Measurements from ENCODE around the gene NECAP2. TPM values are rescaled to one million over a fixed set of nuclear protein-coding genes. Genes with fewer than 3 reads are reported as not detected.

NECAP2 gene
- total and polyA plus RNA-seq, 4 donors = 21.8 to 41.8 (median 26.2) TPM

DNA sequence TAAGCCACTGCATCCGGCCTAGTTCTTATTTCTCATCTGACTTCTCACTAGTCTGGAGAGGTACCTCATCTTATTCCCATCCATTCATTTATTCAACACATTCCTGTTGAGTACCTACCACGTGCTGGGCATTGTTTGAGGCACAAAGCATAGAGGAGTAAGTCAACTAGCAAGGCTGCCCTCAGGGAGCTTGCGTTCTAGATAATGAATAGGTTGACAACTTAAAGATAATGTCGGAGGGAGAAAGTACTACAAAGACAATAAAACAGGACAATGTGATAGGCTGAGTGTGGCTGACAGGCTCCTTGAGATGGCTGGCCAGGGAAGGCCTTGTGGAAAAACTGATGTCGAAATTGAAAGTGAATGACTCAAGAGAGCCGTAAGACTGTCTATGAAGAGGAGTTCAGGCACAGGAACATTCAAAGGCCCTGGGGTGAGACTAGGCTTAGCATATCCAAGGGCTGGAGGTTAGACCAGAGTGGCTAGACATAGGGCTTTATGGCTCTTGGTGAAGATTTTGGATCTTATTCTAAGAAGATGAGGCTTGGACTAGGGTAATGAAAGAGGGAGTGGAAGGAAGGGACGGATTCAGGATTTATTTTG is 21.6 kb upstream of the NECAP2 start:
- TF ChIP-seq EGR1 (IDR thresholded peaks at IDR 0.05; ENCODE audit: low read depth in 2 of 2) (no peak), SP1 (IDR thresholded peaks at IDR 0.05) (no peak), GABPA (IDR thresholded peaks at IDR 0.05 in 1 of 2, conservative IDR thresholded peaks at IDR 0.05 in 1 of 2) (no peak), HNF4A (conservative IDR thresholded peaks at IDR 0.05) (no peak), RAD21 (IDR thresholded peaks at IDR 0.05) (no peak), TAF1 (conservative IDR thresholded peaks at IDR 0.05) (no peak), FOXA1 (IDR thresholded peaks at IDR 0.05) (no peak), FOXA2 (IDR thresholded peaks at IDR 0.05) (no peak), RXRA (IDR thresholded peaks at IDR 0.05) (no peak), YY1 (IDR thresholded peaks at IDR 0.05) (no peak), HNF4G (IDR thresholded peaks at IDR 0.05) (no peak)
- TF ChIP-seq, protein P1, sequence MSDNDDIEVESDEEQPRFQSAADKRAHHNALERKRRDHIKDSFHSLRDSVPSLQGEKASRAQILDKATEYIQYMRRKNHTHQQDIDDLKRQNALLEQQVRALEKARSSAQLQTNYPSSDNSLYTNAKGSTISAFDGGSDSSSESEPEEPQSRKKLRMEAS (IDR thresholded peaks at IDR 0.05) = no peak
- TF ChIP-seq, protein P2, sequence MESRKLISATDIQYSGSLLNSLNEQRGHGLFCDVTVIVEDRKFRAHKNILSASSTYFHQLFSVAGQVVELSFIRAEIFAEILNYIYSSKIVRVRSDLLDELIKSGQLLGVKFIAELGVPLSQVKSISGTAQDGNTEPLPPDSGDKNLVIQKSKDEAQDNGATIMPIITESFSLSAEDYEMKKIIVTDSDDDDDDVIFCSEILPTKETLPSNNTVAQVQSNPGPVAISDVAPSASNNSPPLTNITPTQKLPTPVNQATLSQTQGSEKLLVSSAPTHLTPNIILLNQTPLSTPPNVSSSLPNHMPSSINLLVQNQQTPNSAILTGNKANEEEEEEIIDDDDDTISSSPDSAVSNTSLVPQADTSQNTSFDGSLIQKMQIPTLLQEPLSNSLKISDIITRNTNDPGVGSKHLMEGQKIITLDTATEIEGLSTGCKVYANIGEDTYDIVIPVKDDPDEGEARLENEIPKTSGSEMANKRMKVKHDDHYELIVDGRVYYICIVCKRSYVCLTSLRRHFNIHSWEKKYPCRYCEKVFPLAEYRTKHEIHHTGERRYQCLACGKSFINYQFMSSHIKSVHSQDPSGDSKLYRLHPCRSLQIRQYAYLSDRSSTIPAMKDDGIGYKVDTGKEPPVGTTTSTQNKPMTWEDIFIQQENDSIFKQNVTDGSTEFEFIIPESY (IDR thresholded peaks at IDR 0.05) = no peak
- no peaks in the 10 kb centered on the region for H3K4me1 ChIP-seq (ENCODE audit: control insufficient read depth in 4 of 4, insufficient read depth in 4 of 4, low read length in 3 of 4)
- H3K9ac ChIP-seq (ENCODE audit: low read depth in 1 of 2, low read length in 2 of 2) = no peak overlapping the region
- H3K9me3 ChIP-seq (ENCODE audit: control insufficient read depth in 4 of 4, low read length in 3 of 4) = no peaks in the 10 kb centered on the region
- H3K27me3 ChIP-seq (ENCODE audit: control insufficient read depth in 4 of 4, insufficient read depth in 4 of 4, low read length in 3 of 4) = no peaks in the 10 kb centered on the region
- H3K36me3 ChIP-seq (ENCODE audit: control insufficient read depth in 4 of 4, insufficient read depth in 3 of 4, low read depth in 1 of 4, low read length in 3 of 4) = no peaks in the 10 kb centered on the region
- 94% methylated on average over 7 of the region's 7 CpGs for WGBS
- H3K4me3 ChIP-seq (ENCODE audit: low read depth in 1 of 3, low read length in 3 of 3) = no peak overlapping the region
- no peak for DNase-seq (ENCODE audit: low spot score)
- no peak overlapping the region for H3K27ac ChIP-seq (ENCODE audit: low read depth in 1 of 2, low read length in 2 of 2)

DNA sequence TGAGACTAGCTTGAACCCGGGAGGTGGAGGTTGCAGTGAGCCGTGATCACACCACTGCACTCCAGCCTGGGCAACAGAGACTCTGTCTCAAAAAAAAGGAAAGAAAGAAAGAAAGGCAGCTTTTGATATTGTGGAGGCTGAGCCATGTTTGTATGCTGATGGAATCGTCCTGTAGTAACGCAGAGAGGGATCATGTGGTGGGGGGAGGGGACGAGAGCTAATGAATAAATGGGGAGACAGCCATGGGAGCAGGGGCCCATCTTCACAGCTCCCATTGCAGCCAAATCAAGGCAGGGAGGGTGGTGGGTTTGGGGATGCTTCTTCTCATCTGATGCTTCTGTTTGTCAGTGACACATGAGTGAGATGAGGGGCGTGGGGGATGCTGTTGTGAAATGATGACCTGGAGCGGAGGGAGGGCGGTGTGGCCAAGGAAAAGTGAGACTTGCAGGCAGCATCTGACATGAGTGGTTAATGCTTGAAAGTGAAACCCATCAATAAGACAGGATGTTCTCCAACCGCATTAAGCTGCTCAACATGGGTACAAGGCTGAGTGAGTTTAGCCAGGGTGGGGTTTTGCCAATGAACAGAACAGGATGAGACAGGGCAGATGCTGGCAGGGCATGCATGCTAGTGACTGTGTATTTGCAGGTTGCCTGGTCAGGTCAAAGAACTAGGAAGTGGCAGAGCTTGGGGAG is 20.0 kb upstream of the NECAP2 start:
- Histone ChIP-seq H3K27ac (ENCODE audit: low read depth in 1 of 2, low read length in 2 of 2) (no peak overlapping the region), H3K9ac (ENCODE audit: low read depth in 1 of 2, low read length in 2 of 2) (no peak overlapping the region), H3K9me3 (ENCODE audit: control insufficient read depth in 4 of 4, low read length in 3 of 4) (no peaks in the 10 kb centered on the region), H3K27me3 (ENCODE audit: control insufficient read depth in 4 of 4, insufficient read depth in 4 of 4, low read length in 3 of 4) (no peaks in the 10 kb centered on the region), H3K4me3 (ENCODE audit: low read depth in 1 of 3, low read length in 3 of 3) (no peak overlapping the region), H3K36me3 (ENCODE audit: control insufficient read depth in 4 of 4, insufficient read depth in 3 of 4, low read depth in 1 of 4, low read length in 3 of 4) (no peaks in the 10 kb centered on the region), H3K4me1 (ENCODE audit: control insufficient read depth in 4 of 4, insufficient read depth in 4 of 4, low read length in 3 of 4) (peaks cover 0 to 5% (median 0%) of the 10 kb centered on the region in 4 donors)
- TF ChIP-seq, protein P2 (IDR thresholded peaks at IDR 0.05) = no peak
- TF ChIP-seq JUND (IDR thresholded peaks at IDR 0.05) (no peak), YY1 (IDR thresholded peaks at IDR 0.05) (no peak), RAD21 (IDR thresholded peaks at IDR 0.05) (no peak), HNF4A (conservative IDR thresholded peaks at IDR 0.05) (no peak), HNF4G (IDR thresholded peaks at IDR 0.05) (no peak)
- no peak for DNase-seq (ENCODE audit: low spot score)
- 79% methylated on average over 9 of the region's 9 CpGs for WGBS
